ENCODE data around the gene CELF5. TPM values are rescaled to one million over a fixed set of nuclear protein-coding genes. Genes with fewer than 3 reads are reported as not detected.

CELF5 gene
- total RNA-seq, 3 donors from 2014 or later (not counting 1 experiment from before 2014, with no cell fraction given) = 0.41 to 0.83 TPM; not detected in 1

DNA sequence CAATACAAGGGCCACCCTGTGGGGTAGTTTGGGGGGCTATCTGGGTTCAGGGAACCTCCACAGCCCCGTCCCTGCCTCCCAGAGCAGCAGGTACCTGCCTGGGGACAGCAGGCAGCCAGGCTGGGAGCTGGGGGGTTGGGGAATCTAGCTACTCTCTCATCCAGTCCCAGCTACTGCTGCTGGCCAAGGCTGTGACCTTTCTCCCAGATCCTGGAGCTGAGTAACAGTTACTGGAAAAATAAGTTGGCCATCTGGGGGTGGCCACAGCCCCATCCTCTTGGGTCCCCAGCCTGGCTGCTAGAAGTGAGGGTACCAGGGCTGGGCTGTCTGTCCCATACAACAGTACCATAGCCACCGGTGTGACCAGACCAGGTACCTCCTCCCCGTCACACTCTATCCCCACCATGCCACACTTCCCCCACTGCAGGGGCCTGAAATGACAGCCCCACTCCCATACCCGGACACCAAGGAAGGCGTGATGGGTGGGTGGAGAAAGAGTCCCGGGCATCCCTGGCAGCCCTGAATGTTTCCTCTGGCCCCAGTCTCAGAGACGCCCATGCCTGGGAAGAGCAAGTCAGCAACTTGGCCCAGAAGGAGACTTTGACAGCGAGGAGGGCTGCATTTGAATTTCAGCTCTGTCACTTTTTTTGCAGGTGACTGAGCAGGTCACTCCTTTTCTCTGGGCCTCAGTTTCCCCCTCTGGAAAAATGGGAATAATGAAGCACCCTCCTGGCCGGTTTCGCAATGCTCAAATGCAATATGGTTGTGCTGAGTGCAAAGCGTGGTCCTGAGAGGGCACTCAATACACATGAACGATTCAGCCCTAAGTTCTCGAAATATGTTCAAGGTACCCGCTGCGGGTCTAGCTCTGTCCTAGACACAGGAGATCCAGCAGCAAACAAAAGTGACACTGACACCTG is 111.2 kb downstream of the CELF5 start:
- H3K4me1 ChIP-seq (ENCODE audit: control insufficient read depth, insufficient read depth, low read length) = peaks cover 15% of the 10 kb centered on the region
- Mint-ChIP-seq H3K36me3 (no peaks in the 10 kb centered on the region), H3K4me1 (peaks cover 4 to 7% of the 10 kb centered on the region in 2 donors), H3K4me3 (no peak overlapping the region), H3K27me3 (ENCODE audit: low read depth in 2 of 2) (peaks cover 0 to 3% of the 10 kb centered on the region in 2 donors), H3K9me3 (no peaks in the 10 kb centered on the region), H3K27ac (no peak overlapping the region)
- DNase-seq (no peak), ATAC-seq (no peak)
- H3K36me3 ChIP-seq (ENCODE audit: control insufficient read depth, insufficient read depth, low read length) = no peaks in the 10 kb centered on the region
- H3K27me3 ChIP-seq (ENCODE audit: control insufficient read depth, insufficient read depth, low read length) = no peaks in the 10 kb centered on the region
- H3K9me3 ChIP-seq (ENCODE audit: control insufficient read depth, insufficient read depth, low read length) = no peaks in the 10 kb centered on the region
- no peak overlapping the region for H3K4me3 ChIP-seq (ENCODE audit: low read length)
- WGBS (ENCODE audit: insufficient coverage) = 88% methylated on average over 15 of the region's 15 CpGs
- no peak for TF ChIP-seq CTCF (IDR thresholded peaks at IDR 0.05)
- no peak overlapping the region for H3K27ac ChIP-seq (ENCODE audit: low read length)
- intact Hi-C loops (cut with micrococcal nuclease) = no loop called here

- peaks cover 0 to 3% of the 10 kb centered on the region in 2 donors for H3K27me3 Mint-ChIP-seq (ENCODE audit: low read depth in 2 of 2)
- intact Hi-C loops (cut with micrococcal nuclease) = no loop called here
Measured at GRCh38 chr19:3336351-3336679, 111.9 kb downstream of the CELF5 start.

GRCh38 chr19:3336680-3337523 is 112.4 kb downstream of the CELF5 start:
- no peak for TF ChIP-seq CTCF (IDR thresholded peaks at IDR 0.05)
- ATAC-seq (no peak), DNase-seq (no peak)
- Mint-ChIP-seq H3K9me3 (no peaks in the 10 kb centered on the region), H3K27ac (no peak overlapping the region), H3K27me3 (ENCODE audit: low read depth in 2 of 2) (peaks cover 0 to 3% of the 10 kb centered on the region in 2 donors), H3K36me3 (no peaks in the 10 kb centered on the region), H3K4me1 (peaks cover 4 to 7% of the 10 kb centered on the region in 2 donors), H3K4me3 (no peak overlapping the region)
- Histone ChIP-seq H3K4me3 (ENCODE audit: low read length) (no peak overlapping the region), H3K27ac (ENCODE audit: low read length) (no peak overlapping the region), H3K9me3 (ENCODE audit: control insufficient read depth, insufficient read depth, low read length) (no peaks in the 10 kb centered on the region), H3K36me3 (ENCODE audit: control insufficient read depth, insufficient read depth, low read length) (no peaks in the 10 kb centered on the region), H3K4me1 (ENCODE audit: control insufficient read depth, insufficient read depth, low read length) (peaks cover 15% of the 10 kb centered on the region), H3K27me3 (ENCODE audit: control insufficient read depth, insufficient read depth, low read length) (no peaks in the 10 kb centered on the region)
- WGBS (ENCODE audit: insufficient coverage) = 67% methylated on average over 21 of the region's 22 CpGs
- intact Hi-C loops (cut with micrococcal nuclease) = no loop called here

More at GRCh38 chr19:3336351-3336679, 111.9 kb downstream of the CELF5 start:
- no peak for DNase-seq
- Mint-ChIP-seq H3K27ac (no peak overlapping the region), H3K4me3 (no peak overlapping the region), H3K4me1 (peaks cover 4 to 7% of the 10 kb centered on the region in 2 donors), H3K36me3 (no peaks in the 10 kb centered on the region), H3K9me3 (no peaks in the 10 kb centered on the region)
- Histone ChIP-seq H3K27me3 (ENCODE audit: control insufficient read depth, insufficient read depth, low read length) (no peaks in the 10 kb centered on the region), H3K27ac (ENCODE audit: low read length) (no peak overlapping the region), H3K4me1 (ENCODE audit: control insufficient read depth, insufficient read depth, low read length) (peaks cover 15% of the 10 kb centered on the region), H3K9me3 (ENCODE audit: control insufficient read depth, insufficient read depth, low read length) (no peaks in the 10 kb centered on the region), H3K4me3 (ENCODE audit: low read length) (no peak overlapping the region), H3K36me3 (ENCODE audit: control insufficient read depth, insufficient read depth, low read length) (no peaks in the 10 kb centered on the region)
- no peak for TF ChIP-seq CTCF (IDR thresholded peaks at IDR 0.05)
- 66% methylated on average over 5 of the region's 5 CpGs for WGBS (ENCODE audit: insufficient coverage)
- ATAC-seq = no peak
